CD4-positive, alpha-beta T cell treated with Interleukin-12 subunit alpha and Interleukin-12 subunit beta, for 1 hour (primary cell): ENCODE data around the gene UCHL1.
"Not testable (repeated sequence)": the region's sequence is repeated elsewhere in the genome, so short reads cannot be mapped to it uniquely, and the experiment has no call there.

ENCODE experiments used
- DNase-seq: peaks from one replicate; pipeline ENCODE4 v3.0.0-alpha.2; 2020

Gene UCHL1

DNA sequence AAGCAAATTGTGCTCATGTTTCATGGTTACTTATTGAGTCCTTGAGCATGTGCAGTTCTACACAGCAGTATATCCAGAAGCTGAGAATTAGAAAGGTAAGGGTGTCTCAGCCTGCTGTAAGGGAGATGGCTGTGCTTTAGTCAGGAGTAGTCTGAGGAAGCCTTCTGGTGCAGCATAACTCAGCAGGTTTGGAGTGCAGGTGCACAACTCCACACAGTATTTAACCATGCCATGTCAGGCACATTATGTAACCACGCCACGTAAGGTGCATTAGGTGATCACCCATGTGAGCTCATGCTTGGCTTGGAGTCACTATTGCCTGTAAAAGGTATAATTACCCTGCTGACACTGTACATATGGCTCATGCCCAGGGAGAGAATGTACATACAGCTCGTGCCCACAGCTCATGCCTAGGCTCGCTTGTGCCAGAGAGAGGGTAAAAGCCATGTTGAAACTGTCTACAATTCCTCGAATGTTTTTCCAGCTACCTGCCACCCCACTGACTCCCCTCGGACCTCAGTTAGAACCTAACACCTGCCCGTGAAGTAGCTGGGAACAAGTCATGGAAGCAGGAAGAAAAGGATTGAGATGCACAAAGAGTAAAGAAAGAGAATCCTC lies 37.8 kb downstream of the UCHL1 start:
- DNase-seq = peak; percentile 26

DNA sequence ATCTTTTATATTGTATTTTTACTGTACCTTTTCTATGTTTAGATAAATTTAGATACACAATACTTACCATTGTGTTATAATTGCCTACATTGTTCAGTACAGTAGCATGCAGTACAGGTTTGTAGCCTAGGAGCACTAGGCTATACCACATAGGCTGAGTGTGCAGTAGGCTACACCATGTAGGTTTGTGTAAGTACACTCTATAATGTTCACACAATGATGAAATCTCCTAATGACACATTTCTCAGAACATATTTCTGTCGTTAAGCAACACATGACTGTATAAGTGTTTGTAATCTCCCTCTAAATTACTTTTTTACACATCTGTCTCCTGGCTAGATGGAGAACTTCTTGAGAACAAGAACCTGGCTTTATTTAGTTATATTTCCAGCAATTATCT lies 40.3 kb downstream of the UCHL1 start:
- no peak for DNase-seq

DNA sequence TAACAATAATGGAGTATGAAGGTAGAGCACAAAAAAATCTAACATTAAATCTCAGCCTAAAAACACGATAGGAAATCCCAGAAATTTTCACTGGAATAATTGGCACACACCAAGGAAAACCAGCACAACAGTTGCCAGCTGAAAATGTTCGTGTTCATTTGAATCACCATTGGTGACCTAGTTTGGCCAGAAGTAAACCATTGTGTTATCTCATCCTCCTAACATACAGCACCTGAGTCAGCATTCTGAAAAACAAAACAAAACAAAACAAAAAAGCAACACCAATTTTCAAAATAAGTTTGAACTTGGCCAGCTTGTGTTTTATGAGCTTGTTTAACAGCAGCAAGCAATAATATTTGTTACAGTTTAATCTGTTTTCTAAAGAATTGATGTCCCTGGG lies 41.1 kb downstream of the UCHL1 start:
- no peak for DNase-seq

- no peak for DNase-seq
These were observed 42.8 kb downstream of the UCHL1 start for GRCh38 chr4:41299486-41299885.

GRCh38 chr4:41301137-41301536 lies 44.4 kb downstream of the UCHL1 start:
- DNase-seq = no peak

GRCh38 chr4:41303372-41304118 lies 46.8 kb downstream of the UCHL1 start:
- DNase-seq = no peak

DNA sequence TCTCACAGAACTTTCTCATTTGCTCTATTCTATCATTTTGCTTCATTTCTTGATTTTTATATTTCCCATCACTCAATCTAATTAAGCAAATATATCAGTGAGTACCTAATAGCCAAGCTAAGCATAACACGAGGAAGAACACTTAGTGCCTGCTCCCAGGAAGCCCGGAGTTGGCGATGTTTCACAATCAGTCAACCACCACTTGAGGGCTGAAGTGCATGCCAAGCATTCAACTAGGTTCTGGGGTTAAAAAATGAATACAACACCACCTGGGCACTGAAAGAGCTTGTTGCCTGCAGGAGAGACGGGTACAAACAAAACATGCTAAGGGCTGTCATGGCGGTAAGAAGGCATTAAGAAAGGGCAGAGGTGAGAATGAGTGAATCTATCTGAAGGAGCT lies 47.5 kb downstream of the UCHL1 start:
- no peak for DNase-seq

- DNase-seq = no peak
These were observed 48.7 kb downstream of the UCHL1 start for GRCh38 chr4:41305476-41305875.

DNA sequence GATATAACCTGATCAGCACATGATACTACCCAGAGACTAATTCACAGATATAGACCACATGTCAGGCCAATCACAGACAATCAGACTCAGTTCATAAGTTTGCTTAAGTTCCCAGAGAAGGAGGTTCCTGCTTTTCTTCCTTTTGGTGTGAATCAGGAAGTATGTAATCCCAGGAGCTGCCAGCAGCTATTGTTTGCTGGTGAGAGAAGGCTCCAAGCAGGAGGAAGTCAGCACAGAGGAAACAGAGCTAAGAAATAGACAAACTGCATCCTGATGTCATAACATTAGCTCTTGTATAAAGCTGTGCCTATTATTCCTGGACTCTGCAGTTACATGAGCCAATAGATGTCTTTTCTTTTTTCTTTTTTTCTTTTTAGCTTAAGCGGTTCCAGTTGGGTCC lies 50.9 kb downstream of the UCHL1 start:
- no peak for DNase-seq

DNA sequence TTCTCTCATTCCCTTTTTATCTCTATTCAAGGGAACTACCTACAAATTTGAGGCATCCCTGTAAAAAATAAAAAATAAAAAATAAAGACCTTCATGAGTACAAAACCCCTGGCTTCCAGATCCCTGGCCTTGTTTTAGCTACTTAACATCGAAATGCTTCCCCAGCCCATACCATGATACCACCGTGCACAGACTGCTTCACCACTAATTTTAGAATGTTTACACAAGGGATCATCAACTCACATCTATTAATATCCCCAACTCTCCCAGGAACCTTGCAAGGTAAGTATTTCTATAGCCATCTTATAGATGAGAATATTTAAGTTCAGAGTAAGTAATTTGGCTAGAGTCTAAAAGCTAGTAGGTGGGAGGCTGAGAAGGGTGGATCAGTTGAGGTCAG lies 51.7 kb downstream of the UCHL1 start:
- DNase-seq = no peak

GRCh38 chr4:41315426-41315825 lies 58.7 kb downstream of the UCHL1 start:
- DNase-seq = not testable (repeated sequence)

GRCh38 chr4:41315862-41316261 lies 59.1 kb downstream of the UCHL1 start:
- DNase-seq = no peak
